NCI-H2171 treated with DMSO at 0.1 percent for 48 hours (cell line): ENCODE data around the gene NHSL2.
"Not testable (repeated sequence)": the region's sequence is repeated elsewhere in the genome, so short reads cannot be mapped to it uniquely, and the experiment has no call there.

Experiments used
- DNase-seq: peaks from one replicate; lab custom pipeline; 2025; lab: John Stamatoyannopoulos, UW

NHSL2 gene

GRCh38 chrX:71923516-71923915 lies 12.9 kb downstream of the NHSL2 start:
- DNase-seq, result peak; percentile 77

DNA sequence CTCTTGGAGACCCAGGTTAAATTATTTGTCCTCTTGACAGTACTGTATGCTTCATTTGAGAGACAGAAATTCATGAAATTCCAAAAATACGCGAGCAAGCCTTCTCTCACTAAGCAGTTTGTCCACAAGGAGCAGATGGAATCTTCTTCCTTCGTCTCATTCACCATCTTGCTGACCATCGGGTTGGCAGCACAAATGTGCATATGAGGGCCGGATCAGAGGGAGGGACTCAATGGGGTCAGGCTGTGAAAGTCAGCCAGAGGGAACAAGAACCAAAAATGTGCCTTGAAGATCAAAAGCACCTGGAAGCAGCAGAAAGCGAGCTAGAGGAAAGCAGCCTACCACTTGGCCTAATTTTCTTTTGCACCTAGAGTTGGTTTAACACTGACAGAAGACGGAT lies 16.4 kb downstream of the NHSL2 start:
- DNase-seq, result no peak

- no peak for DNase-seq
Measured at GRCh38 chrX:71928856-71929255, 18.2 kb downstream of the NHSL2 start.

DNA sequence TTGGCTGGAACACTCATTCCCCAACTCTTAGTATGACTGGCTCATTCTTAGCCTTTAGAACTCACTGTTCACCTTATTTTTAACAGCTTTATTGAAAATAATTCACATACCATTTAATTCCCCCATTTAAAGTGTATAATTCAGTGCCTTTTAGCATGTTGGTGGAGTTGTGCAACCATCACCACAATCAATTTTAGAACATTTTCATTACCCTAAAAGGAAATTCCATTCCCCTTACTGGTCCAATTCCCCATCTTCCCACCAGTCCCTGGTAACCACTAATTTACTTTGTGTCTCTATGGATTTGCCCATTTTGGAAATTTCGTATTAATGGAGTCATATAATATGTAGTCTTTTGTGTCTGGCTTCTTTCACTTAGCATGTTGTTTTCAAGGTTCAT lies 19.7 kb downstream of the NHSL2 start:
- no peak for DNase-seq

DNA sequence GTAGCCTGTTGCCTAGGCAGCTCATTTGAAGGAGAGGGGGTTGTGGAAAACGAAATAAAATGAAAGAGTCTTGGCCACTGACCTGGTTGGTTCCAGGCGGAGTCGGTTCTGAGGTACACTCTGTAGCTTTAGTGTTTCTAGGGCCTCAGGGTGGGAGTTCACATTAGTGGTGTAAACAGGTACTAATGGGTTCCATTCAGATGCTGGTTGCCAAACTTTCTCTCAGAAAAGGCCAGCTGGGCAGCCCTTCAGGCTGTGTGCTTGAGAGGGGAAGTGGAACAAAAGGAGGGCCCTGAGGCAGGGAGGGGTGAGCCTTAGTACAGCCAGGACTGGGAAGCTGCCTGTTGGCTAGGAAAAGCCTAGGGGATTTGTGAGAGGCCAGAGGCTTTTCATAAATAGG lies 24.8 kb downstream of the NHSL2 start:
- DNase-seq, result no peak

GRCh38 chrX:71936632-71937031 lies 26.0 kb downstream of the NHSL2 start:
- no peak for DNase-seq

DNA sequence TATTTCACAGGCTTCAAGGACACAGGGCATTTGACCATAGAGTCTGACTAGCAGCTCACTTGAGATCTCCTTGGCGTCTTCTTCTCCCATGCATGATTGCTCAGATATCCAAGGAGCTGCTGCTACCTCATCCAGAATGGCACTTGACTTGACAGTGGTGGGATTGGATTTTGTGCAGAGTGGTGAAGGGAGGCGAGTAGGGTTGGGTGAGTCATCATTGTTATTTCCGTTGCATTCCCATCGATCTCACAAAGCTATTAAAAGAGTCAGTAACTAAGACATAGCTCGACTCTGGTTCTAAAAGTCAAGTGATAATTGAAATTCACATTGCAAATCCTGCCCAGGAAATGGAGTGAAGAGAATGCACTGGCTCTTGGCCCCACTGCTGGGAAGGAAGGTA lies 27.7 kb downstream of the NHSL2 start:
- DNase-seq, result no peak

DNA sequence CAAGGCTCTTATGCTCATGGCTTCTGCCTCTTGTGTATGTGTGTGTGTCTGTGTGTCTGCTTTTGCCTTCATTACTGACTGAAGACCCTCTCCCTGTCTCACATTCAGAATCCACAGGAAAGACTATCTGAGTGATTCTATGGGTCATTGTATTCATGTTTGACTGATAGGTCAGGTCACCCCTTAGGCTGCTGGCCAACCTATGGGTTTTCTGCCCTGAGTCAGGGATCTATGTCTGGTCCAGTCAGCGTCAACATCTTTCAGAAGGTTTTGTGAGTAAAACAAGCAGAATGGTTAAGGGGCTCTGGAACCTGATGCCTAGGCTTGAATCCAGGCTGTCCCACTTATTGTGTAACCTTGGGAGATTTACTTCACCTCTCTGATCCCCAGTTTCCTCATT lies 30.5 kb downstream of the NHSL2 start:
- DNase-seq, result no peak

- DNase-seq, result no peak
Measured at GRCh38 chrX:71941776-71942175, 31.1 kb downstream of the NHSL2 start.

GRCh38 chrX:71944369-71944768 lies 33.7 kb downstream of the NHSL2 start:
- no peak for DNase-seq

DNA sequence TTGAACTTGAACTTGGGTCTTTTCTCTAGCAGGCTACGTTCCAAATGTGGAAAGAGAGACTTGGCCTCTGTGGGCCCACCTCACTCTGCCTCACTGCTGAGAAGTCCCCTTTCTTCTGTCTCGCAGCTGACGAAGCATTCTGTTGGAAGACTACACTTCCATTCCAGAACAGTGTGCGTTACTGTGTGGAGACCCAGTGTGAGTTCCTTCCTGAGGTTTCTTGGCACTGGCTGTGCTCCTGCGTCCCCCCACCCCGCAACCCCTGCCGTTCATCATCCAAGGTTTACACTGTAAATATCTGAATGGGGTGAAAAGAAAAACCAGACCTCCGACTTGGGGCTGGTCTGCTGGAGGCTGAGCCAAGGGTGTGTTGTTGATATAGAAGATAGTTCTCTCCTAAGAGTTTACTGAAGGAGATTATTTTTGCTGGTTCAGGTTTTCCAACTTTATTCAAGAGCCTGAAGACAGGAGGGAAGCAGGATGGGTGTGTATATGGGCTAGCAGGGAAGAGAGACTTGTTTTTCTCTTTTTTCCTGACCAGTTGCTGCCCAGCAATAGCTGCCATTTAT lies 34.7 kb downstream of the NHSL2 start:
- no peak for DNase-seq

DNA sequence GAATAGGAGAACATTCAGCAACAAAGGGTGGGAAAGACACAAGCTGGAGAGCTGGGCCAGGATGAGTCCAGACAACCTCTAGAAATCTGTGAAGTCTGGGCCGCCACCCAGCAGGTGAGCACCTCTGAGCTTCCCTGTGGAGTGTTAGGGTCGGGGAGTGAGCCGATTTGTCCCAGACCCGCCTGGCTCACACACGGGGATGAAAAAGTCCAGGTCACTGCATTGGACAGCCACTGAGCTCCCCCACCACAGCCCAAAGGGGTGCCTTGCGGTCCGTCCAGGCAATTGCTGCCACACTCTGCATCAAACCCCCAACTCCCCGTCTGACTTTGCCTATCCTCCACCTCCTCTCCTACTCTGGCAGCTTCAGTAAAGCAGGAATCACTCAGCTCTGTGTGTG lies 38.7 kb downstream of the NHSL2 start:
- DNase-seq, result no peak

DNA sequence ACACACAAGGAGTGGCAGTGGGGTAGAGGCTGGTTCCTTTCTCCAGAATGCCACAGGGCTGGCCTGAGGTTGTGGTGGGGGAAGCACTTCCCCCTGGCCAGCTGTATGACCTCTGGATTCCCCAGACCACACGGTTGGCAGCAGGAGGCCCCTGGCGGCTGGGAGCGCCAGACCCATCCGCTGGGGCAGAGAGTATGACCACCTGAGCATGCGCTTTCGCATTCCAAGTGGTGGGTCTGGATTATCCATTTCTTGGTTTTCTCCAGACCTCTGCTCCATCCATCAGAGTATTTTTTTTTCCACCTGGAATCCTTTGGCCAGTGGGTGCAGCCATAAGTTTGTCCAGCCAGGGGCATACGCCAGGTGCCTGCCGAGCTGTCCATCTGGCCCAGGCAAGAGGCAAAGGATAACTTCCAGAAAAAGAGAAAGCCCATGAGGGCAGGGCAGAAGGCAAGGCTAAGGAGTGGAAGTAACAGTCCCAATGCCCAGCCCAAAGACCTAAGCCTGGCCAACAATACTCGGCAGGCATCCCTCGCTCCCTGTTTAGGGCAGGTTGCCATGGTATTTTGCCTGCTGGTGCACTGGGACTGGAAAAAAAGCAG lies 39.3 kb downstream of the NHSL2 start:
- no peak for DNase-seq

- DNase-seq, result no peak
Measured at GRCh38 chrX:71953391-71953790, 42.7 kb downstream of the NHSL2 start.

- DNase-seq, result peak; percentile 29
Measured at GRCh38 chrX:71953946-71954345, 43.3 kb downstream of the NHSL2 start.

GRCh38 chrX:71954458-71954857 lies 43.8 kb downstream of the NHSL2 start:
- no peak for DNase-seq

DNA sequence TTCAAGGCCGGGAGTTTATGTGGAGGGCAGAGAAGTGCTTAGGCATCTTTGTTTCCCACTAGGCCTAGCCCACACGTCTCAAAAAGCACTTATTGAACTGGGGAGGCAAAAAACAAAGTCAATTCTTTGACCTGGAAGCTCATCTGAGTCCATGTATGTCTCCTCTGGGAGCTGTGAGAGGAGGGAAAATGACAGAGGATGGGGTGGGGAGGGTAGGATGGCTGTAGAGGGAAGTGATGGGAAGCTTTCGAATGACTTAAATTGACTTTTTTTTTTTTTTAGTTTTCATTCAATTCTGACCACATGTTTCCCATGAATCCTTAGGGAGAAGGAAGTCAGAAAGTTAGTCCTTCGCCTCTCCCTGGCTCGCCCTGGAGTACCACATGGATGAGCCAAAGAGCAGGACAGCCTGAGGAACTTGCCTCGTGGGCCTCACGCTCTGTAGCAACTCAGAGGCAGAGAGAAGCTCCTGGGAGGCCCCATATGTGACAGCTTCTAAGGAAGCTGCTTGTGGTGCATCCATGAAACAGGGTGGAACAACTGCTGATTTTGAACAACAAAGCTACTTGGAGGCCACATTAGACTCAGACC lies 45.0 kb downstream of the NHSL2 start:
- no peak for DNase-seq

DNA sequence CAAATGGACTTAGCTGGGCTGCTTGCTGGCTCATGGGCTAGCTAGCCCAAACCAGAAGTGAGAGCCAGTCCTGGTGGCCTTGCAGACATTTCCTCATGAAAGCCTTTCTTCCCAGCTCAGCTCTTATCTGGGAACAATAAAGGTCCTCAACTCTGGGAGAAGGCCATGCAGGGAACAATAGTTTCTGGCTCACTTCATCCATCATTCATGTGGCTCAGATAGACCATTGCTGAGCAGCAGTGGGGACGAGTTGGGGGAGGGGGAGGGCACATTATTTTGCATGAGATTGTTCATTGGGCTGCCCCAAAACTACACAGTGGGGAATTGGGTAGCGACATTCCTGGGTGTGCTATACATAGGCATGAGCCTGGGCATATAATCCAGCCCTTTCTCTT lies 47.6 kb downstream of the NHSL2 start:
- DNase-seq, result no peak

DNA sequence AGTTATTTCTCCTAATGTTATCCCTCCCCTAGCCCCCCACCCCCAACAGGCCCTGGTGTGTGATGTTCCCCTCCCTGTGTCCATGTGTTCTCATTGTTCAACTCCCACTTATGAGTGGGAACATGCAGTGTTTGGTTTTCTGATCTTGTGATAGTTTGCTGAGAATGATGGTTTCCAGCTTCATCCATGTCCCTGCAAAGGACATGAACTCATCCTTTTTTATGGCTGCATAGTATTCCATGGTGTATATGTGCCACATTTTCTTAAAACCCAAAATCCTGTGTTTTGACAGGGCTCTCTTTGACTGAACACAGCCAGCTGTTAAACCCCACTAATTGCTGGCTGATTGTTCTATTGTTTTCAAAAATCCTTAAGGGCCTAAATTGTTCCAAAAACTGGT lies 53.5 kb downstream of the NHSL2 start:
- DNase-seq, result not testable (repeated sequence)

DNA sequence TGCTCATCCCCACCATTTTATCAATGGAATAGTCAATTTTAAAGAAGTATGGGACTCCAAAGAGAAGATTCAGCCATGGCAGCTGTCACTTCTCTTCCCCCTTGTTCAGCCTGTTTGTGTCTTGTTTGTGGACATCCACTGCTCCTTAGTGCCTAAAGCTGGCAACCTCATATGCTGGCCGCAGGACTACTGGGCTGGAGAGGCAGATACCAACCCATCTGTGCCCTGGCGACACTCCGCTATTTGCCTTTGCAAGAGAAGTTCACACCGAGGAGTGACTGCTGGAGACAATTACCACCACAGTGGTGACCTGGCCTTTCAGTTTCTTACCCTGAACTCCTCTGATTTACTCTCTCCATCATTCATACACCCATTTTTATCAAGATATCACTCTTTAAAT lies 64.3 kb downstream of the NHSL2 start:
- DNase-seq, result no peak

- DNase-seq, result peak; percentile 31
Measured at GRCh38 chrX:71976753-71977152, 66.1 kb downstream of the NHSL2 start.

DNA sequence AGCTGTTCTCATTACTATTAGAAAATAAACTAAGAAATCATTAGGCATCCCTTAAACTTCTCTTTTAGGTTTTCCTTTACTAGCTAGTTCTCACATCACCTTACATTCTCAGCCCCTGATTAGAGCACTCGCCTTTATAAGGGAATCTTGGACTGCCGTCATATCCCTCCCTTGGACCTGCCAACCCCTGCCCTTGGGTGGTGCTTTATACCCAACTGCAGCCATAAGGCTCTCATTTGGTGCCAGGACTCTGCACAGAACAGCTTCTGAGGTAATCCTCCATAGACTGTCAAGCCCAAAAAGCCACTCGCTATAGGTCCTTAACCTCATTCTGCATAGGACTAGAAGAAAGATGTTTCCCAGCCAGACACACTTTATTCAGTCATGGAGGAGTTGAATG lies 67.5 kb downstream of the NHSL2 start:
- no peak for DNase-seq

- DNase-seq, result no peak
Measured at GRCh38 chrX:71989768-71990426, 79.3 kb downstream of the NHSL2 start.

DNA sequence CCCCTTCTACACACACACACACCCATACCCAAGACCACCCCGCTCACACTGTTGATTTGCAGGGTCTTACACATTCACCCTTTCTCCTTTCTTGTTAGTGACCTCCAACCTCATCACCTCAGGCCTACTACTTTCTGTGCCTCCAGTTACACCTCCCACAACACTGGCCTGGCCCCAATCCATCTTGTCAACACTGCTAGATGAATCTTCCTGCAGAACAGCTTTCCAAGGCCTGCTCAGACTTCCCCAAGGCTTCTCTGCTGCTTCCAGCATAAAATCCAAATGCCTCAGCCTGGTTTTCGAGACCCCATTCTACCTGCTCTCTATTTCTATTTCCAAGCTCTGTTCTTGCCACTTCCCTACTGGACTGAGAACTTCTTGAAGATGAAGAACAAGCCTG lies 79.9 kb downstream of the NHSL2 start:
- no peak for DNase-seq
